Measurements from ENCODE around the gene PRR23E.
A peak's percentile ranks its signal among the peaks of the same experiment; 100 is the strongest.

PRR23E gene

DNA sequence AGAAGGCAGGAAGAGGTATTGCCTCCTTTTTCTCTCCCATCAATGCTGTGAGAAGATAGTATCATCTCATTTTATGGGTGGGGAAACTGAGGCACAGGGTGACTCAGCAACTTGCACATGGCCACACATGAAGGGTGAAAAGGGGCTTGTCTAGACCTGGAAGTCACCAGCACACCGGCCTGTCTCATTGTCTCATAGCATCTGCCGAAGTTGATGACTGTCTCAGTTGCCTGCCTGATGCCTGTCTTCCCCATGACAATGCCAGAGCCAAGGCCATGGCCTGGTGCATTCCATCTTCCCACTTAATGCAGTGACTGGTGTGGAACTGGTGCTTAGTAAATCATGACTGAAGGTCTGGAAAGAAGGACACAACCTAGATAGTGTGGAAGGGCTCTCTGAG is 27.9 kb upstream of the PRR23E start:
- DNase-seq (ENCODE audit: low spot score) = no peak

DNA sequence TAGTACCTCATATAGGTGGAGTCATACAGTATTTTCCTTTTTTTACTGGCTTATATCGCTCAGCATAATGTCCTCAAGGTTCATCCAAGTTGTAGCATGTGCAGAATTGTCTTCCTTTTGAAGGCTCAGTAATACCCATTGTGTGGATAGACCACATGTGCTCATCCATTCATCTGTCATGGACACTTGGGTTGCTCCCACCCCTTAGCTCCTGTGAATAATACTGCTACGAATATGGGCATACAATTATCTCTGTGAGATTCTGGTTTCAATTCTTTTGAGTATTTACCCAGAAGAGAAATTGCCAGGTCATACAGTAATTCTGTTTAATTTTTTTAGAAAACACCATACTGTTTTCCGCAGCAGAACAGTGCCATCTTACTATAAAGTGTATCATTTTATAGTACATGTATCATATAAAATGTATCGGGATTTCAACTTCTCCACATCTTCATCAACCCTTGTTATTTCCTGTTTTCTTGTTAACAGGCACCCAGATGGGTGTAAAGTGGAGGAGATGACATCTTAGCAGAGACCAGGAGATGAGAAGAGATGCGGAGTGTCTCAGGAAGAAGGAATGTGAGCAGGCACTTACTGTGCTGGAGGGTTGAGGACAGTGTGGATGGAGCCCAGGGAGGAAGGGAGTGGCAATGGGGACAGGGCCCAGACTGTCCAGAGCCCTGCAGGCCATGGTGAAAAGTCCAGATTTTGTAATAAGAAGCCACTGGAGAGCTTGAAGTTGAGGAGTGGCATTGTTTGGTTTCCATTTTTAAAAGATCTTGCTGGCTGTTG is 27.0 kb upstream of the PRR23E start:
- no peak for DNase-seq (ENCODE audit: low spot score)

DNA sequence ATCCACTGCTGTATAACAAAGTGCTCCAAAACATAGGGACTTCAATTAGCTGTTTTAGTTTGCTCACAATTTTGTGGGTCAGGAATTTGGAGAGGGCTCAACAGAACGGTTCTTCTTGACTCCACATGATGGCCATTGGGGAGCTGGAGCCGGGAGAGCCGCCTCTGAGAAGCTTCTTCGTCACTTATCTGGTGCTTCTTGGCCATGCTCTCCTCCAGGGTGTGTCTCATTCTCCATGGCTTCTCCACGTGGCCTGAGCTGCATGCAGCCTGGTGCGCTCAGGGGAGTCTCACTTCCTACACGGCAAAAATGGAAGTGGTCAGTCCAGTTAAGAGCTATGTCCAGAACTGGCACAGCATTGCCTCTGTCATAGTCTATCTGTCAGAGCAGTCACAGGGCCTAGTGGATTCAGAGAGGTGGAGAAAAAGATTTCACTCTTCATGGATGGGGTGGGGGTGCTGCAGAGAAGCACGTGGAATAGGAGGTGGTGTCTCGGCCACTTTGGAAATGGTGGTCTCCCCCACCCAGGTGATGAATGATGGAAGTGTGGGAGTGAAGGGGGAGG is 26.3 kb upstream of the PRR23E start:
- no peak for DNase-seq (ENCODE audit: low spot score)

DNA sequence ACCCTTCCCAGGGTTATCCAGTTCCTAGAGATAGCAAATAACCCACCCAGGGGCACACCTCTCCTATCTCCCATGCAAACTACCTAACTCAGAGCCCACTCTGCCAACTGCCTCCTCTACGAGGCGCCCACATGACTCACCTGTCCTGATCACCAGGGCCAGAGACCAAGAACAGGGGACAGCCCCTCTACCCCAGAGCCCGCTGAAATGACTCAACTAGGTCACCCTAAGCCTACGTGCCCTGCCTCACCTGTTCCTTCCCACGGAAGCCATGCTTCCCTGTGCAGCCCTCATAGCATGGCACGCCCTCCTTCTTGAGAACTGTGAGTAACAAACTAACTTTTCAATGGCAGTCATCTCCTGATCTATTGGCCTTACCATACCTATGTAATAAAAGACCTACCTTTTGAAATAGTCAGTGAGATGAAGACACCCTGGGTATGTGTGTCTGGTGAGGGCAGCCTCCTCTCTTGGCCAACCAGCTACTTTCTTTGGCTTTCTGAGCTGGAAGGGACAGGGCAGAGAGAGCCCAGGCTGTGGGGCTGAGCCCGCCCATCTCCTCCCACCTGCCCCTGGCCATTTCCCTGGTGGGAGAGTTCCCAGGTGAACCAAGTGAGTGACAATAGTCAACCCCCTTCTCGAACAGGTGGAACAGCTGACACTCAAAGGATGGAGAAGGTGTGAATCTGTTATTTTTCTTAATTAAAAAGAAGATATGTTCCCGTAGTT is 25.5 kb upstream of the PRR23E start:
- no peak for DNase-seq (ENCODE audit: low spot score)

GRCh38 chr3:127168271-127168670 is 24.7 kb upstream of the PRR23E start:
- DNase-seq (ENCODE audit: low spot score) = no peak

- peak; percentile 86 for DNase-seq (ENCODE audit: low spot score)
These were observed 22.1 kb upstream of the PRR23E start for GRCh38 chr3:127170814-127171213.

DNA sequence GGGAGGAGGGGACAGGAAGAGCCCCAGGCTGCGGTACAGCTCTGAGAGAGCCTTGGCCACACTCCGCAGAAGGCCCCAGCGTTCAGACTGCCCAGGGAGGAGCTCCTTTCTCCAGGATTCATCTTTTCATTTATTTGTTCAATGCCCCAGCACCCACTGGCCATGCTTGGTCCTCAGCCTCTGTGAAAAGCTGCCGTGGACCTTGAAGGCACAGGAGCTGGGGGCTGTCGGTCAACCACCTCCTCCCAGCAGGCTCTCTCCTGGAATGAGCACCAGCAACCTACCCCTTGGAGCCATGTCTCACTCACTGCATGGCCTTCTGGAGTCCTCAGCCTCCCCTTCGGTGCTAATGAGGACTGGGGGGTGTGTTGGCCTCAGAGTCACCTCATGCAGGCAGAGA is 21.6 kb upstream of the PRR23E start:
- DNase-seq (ENCODE audit: low spot score) = no peak

GRCh38 chr3:127171721-127172120 is 21.2 kb upstream of the PRR23E start:
- no peak for DNase-seq (ENCODE audit: low spot score)

DNA sequence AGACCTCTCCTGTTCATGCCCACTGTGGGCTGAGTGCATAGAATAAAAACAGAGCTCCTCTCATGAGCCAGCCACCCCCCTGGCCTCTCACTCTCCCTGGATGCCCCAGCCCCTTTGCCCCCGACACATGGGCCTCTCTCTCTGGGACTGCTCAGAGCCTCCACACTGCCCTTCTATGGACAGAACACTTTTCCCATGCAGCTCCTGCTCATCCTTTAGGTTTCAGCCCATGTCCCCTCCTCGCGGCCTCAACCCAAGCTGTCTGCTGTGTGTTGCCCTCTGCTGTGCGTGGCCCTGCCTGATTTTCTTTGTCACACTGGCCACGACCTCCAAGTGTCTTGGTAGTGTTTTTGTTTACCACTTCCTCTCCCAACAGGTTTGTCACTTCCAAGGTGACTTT is 20.7 kb upstream of the PRR23E start:
- DNase-seq (ENCODE audit: low spot score) = no peak

DNA sequence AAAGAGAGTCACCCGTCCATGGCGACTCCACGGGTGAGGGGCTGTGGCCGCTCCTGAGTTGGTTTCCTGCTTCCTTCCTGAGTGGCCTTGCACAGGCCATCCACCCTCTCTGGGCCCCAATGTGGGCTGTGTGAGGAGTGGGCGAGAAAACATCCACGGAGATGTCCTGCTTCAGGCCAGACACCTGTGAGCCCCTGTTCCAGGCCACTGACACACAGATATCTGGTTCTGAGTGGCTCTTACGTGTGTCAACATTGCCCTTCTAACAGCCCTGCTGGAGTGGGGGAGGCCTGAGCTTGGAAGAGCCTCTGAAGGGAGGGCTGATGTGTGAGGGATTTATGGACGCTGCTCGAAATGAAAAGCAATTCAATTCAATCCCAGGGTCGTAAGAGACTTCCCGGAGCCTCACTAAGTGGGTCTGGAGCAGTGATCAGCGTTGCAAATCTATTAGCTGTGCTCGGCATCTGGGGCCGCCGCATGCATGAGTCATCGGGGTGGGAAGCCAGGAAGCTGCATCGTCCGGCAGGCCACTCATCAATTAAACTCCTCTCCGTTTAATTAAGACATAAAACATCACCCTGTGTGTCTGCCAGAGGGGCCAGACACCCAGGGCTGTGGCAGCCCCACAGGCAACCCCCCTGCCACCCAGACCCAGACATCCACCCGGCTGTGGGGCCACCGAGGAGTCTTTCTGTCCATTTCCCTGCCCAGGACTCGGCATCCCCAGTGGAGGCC is 20.0 kb upstream of the PRR23E start:
- peak; percentile 90 for DNase-seq (ENCODE audit: low spot score)

DNA sequence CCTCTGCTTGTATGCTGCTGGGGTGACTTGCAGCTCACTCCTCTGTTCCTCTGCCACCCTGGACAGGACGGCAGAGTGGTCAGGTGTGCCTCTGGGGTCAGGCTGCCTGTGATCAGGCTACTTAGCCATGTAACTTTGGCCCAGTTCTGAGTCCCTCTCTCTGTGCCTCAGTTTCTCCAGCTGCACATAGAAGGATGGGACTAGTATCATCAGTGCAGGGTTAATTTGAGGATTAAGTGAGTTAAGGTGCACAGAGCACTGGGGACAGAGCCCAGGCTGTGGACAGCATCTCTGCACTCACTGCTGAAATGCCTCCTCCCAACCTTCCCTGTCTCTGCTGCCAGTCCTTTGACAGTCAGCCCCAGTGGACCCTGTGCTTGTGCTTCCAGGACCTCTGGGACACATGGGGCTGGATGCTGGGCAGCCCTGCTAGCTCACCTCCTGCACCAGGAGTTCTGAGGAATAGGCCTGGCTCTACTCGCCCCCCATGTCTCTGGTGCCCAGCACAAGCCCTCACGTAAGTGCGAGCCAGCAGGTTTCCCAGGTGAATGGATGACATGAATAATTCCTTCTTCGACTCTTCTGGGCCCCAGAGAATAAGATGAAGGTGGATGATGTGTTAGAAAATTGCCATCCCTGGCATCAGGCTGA is 19.3 kb upstream of the PRR23E start:
- no peak for DNase-seq (ENCODE audit: low spot score)

DNA sequence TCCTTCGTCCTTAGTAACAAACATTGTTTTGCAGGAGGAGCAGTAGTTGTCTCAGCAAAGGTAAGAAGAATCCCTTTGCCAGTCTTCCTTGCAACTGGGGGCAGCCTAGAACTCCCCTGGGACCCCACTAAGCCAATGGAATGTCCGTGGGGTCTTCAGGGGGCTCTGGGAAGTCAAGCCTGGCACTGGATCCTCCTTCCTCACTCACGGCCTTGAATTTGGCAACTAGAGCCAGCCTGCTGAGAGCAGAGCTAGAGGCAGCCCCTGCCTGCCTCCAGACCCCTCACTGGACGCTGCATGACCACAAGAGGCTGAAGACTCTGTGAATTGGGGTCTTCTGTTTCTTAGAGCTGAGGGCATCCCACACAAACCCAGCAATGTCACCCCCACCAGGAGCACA is 18.6 kb upstream of the PRR23E start:
- no peak for DNase-seq (ENCODE audit: low spot score)

- no peak for DNase-seq (ENCODE audit: low spot score)
These were observed 18.2 kb upstream of the PRR23E start for GRCh38 chr3:127174715-127175140.

GRCh38 chr3:127175272-127175671 is 17.7 kb upstream of the PRR23E start:
- DNase-seq (ENCODE audit: low spot score) = no peak

GRCh38 chr3:127177226-127177625 is 15.7 kb upstream of the PRR23E start:
- DNase-seq (ENCODE audit: low spot score) = no peak

DNA sequence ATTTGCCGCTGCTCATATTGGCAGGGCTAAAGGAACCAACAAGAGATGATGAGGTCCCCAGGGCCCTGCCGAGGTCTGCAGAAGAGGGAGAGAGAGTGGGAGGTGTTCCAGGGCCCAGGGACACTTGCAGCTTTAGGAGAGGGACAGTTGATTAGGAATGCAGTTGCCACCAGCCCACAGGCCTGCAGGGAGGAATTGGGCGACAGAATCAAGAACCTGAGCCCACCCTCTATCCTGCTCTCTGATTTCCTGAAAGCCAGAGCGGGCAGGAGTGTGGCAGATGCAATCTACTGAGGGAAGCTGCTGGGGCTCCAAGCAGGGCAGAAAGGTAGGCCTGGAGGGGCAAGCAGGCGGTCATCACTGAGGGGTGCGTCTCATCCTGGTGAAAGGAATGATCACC is 12.1 kb upstream of the PRR23E start:
- no peak for DNase-seq (ENCODE audit: low spot score)

- no peak for DNase-seq (ENCODE audit: low spot score)
These were observed 10.5 kb upstream of the PRR23E start for GRCh38 chr3:127182431-127182830.

- DNase-seq (ENCODE audit: low spot score) = no peak
These were observed 9.8 kb upstream of the PRR23E start for GRCh38 chr3:127182848-127183714.

DNA sequence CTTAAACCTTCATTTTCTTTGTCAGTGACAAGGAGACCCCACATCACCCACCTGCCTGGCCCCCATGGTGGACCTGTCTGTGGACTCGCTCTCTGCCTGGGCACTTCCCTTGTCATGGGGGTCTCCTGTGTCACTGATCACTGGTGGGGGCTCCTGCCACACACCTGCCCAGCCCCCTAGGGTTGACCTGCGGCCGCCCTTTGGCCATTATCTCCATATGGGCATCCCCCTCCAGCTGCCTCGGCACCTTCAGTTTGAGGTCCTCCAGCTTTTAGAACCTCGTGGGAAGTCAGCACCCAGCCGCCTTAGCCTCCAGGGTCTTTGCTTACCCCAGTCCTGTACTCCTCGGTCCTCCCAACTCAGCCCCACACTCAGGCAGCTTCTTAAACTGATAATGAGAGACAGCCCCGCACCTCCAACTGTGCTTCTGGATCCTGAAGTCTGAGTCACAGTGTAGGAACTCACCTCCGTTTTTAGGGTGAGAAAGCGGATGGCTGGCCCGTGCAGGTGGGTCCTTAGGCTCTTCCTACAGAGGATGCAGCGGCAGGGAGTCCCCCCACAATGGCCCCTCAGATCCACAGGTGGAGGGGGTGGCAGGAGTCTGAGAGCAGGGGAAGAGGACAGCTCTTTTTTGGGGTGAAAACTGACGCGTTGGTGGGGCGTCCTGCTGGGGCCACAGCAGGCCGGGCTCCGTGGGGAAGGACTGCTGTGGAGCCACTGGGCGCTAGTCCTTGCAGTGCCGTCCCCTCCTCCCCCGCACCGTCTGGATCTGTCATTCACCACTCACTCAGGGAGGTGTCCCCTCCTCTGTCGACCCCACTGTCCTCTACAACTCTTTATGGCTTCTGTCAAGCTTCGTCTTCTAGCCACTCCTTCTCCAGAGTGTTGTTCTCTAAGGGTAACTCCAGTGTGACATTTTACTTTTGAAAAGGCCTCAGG is 8.7 kb upstream of the PRR23E start:
- no peak for DNase-seq (ENCODE audit: low spot score)

- DNase-seq (ENCODE audit: low spot score) = no peak
These were observed 8.1 kb upstream of the PRR23E start for GRCh38 chr3:127184870-127185216.

All from AG08395 (cell line).